Measurements from ENCODE around the gene RUVBL1.
A peak's percentile ranks its signal among the peaks of the same experiment; 100 is the strongest.

The RUVBL1 gene

GRCh38 chr3:128068156-128068620, 55.4 kb downstream of the RUVBL1 start:
- DNase-seq (ENCODE audit: low read depth, low spot score), result peak; percentile 58

- DNase-seq (ENCODE audit: low read depth, low spot score), result no peak
Measured at GRCh38 chr3:128067489-128067888, 56.1 kb downstream of the RUVBL1 start.

- no peak for DNase-seq (ENCODE audit: low read depth, low spot score)
Measured at GRCh38 chr3:128066676-128067075, 56.9 kb downstream of the RUVBL1 start.

- DNase-seq (ENCODE audit: low read depth, low spot score), result no peak
Measured at GRCh38 chr3:128066114-128066513, 57.5 kb downstream of the RUVBL1 start.

GRCh38 chr3:128064962-128065361, 58.6 kb downstream of the RUVBL1 start:
- no peak for DNase-seq (ENCODE audit: low read depth, low spot score)

- no peak for DNase-seq (ENCODE audit: low read depth, low spot score)
Measured at GRCh38 chr3:128063865-128064264, 59.7 kb downstream of the RUVBL1 start.

GRCh38 chr3:128062033-128062745, 61.4 kb downstream of the RUVBL1 start:
- no peak for DNase-seq (ENCODE audit: low read depth, low spot score)

GRCh38 chr3:128060473-128061381, 62.9 kb downstream of the RUVBL1 start:
- DNase-seq (ENCODE audit: low read depth, low spot score), result no peak

GRCh38 chr3:128056258-128056657, 67.4 kb downstream of the RUVBL1 start:
- DNase-seq (ENCODE audit: low read depth, low spot score), result no peak

GRCh38 chr3:128054367-128054766, 69.2 kb downstream of the RUVBL1 start:
- DNase-seq (ENCODE audit: low read depth, low spot score), result no peak

GRCh38 chr3:128053614-128054013, 70.0 kb downstream of the RUVBL1 start:
- DNase-seq (ENCODE audit: low read depth, low spot score), result no peak

GRCh38 chr3:128052595-128053351, 70.8 kb downstream of the RUVBL1 start:
- no peak for DNase-seq (ENCODE audit: low read depth, low spot score)

GRCh38 chr3:128051837-128052594, 71.6 kb downstream of the RUVBL1 start, which contains the start of gene SEC61A1:
SEC61A1 (plus strand) TSS chr3:128052437; CDS start chr3:128052553, 116 bp downstream.
- DNase-seq (ENCODE audit: low read depth, low spot score), result peak; percentile 93

- DNase-seq (ENCODE audit: low read depth, low spot score), result no peak
Measured at GRCh38 chr3:128051459-128051836, 72.2 kb downstream of the RUVBL1 start.

GRCh38 chr3:128050597-128050996, 73.0 kb downstream of the RUVBL1 start:
- DNase-seq (ENCODE audit: low read depth, low spot score), result no peak

GRCh38 chr3:128041344-128041743, 82.3 kb downstream of the RUVBL1 start:
- no peak for DNase-seq (ENCODE audit: low read depth, low spot score)

- no peak for DNase-seq (ENCODE audit: low read depth, low spot score)
Measured at GRCh38 chr3:128040660-128041059, 83.0 kb downstream of the RUVBL1 start.

- DNase-seq (ENCODE audit: low read depth, low spot score), result no peak
Measured at GRCh38 chr3:128040041-128040440, 83.6 kb downstream of the RUVBL1 start.

GRCh38 chr3:128036119-128036518, 87.5 kb downstream of the RUVBL1 start:
- DNase-seq (ENCODE audit: low read depth, low spot score), result no peak

- no peak for DNase-seq (ENCODE audit: low read depth, low spot score)
Measured at GRCh38 chr3:128033102-128033501, 90.5 kb downstream of the RUVBL1 start.
